NCI-H1092 treated with DMSO at 0.1 percent for 48 hours (cell line): Measurements from ENCODE around the gene NPIPB6.
"Not testable (repeated sequence)": the region's sequence is repeated elsewhere in the genome, so short reads cannot be mapped to it uniquely, and the experiment has no call there.

ENCODE experiments used
- DNase-seq: peaks from one replicate; lab custom pipeline; 2025; lab: John Stamatoyannopoulos, UW

The NPIPB6 gene

GRCh38 chr16:28363408-28363807 lies at the start of gene NPIPB6:
Gene NPIPB6, minus strand, starts transcription at chr16:28363508. Its CDS starts 686 bp downstream, at chr16:28362822.
- DNase-seq = not testable (repeated sequence)

DNA sequence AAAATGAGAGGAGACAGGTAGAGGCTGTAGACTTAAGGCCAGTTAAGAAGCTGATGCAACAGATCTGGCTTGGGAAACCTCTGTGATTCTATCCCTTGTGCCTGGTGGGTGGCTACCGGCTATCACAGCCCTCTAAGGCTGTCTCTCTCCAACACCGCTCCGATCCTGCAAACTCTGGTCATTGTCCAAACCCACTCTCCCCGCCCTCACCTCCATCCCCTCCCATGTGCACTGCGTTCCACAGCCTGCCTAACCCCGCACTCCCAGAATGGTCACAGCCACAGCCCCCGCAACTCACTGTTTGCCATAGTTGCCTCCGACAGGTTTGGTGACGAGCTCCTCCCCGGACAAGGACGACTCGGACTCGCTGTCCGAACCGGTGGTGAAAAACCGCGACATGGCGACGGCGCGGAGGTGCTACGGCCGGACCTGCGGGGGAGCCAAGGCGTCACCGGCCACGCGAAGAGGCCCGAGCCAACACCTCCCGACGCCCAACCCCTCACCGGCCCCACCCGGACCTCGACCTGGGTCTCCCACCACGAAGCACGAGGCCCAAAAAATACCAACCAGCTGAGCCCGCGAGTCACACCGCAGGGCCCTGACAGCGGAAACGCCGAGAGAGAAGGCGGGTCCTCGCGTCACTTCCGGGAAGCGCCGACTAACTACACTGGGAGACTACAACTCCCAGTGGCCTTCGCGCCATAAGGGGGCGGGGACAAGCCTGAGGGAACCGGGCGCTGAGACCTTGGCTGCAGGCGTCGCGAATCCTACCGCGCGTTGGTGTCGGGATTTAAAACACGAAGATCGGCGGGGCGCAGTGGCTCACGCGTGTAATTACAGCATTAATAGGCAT lies 40.1 kb upstream of the NPIPB6 start, which contains the start of gene EIF3CL:
Gene EIF3CL, minus strand, starts transcription at position 622 of the 853 bp plus-strand sequence. Its CDS starts 223 bp downstream, at position 399.
- not testable (repeated sequence) for DNase-seq

- DNase-seq = not testable (repeated sequence)
Observed at GRCh38 chr16:28392054-28392453, 28.7 kb upstream of the NPIPB6 start.

- not testable (repeated sequence) for DNase-seq
Observed at GRCh38 chr16:28382177-28382867, 19.0 kb upstream of the NPIPB6 start.

GRCh38 chr16:28377822-28378221 lies 14.5 kb upstream of the NPIPB6 start:
- DNase-seq = not testable (repeated sequence)

GRCh38 chr16:28377108-28377625 lies 13.9 kb upstream of the NPIPB6 start:
- not testable (repeated sequence) for DNase-seq

- not testable (repeated sequence) for DNase-seq
Observed at GRCh38 chr16:28375115-28375514, 11.8 kb upstream of the NPIPB6 start.

GRCh38 chr16:28374281-28374680 lies 11.0 kb upstream of the NPIPB6 start:
- not testable (repeated sequence) for DNase-seq

- DNase-seq = not testable (repeated sequence)
Observed at GRCh38 chr16:28367926-28368325, 4.6 kb upstream of the NPIPB6 start.

DNA sequence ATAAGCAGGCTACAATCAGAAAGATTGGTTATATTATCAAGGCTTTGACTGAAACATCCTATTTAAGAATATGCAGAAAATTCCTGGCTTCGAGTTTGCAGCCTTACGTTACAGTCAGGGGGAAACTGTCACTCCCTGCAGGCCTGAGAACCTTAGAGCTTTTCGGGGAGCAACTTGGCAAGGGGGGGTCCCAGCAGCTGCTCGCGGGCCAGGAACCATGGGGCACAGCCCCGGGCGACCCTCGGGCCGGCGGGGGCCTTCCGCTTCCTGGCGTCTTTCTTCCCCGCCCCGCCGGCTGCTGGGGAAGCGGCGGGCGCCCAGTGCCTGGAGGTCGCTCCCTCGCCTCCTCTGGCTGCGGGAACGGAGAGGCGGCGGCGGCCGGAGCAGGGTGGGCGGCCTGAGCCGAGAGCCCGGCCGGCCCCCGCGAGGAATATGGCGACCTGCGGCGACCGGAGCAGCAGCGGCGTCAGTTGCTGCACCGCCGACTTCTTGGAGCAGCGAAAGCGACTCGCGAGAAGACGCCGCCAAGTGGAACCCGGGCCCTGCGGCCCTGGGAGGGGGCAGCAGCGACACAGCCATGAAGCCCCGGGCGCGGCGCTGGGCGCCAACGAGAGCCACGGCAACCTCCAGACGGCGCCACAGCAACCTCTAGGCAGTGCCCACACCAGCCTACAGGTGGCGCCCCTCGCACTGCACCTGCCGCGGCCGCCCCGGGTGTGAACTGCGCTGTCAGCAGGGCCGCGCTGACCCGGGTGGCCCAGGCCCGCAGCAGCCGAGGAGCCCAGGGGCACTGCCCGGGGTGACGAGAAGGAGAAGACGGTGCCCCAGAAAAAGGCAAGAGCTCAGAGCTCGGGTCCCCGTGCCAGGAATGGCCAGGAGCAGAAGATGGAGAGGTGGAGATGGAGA lies 1.2 kb upstream of the NPIPB6 start:
- not testable (repeated sequence) for DNase-seq

- DNase-seq = not testable (repeated sequence)
Observed at GRCh38 chr16:28362600-28362999, 708 bp downstream of the NPIPB6 start.

- not testable (repeated sequence) for DNase-seq
Observed at GRCh38 chr16:28338230-28338629, 25.1 kb downstream of the NPIPB6 start.

- not testable (repeated sequence) for DNase-seq
Observed at GRCh38 chr16:28336940-28337710, 26.2 kb downstream of the NPIPB6 start.

DNA sequence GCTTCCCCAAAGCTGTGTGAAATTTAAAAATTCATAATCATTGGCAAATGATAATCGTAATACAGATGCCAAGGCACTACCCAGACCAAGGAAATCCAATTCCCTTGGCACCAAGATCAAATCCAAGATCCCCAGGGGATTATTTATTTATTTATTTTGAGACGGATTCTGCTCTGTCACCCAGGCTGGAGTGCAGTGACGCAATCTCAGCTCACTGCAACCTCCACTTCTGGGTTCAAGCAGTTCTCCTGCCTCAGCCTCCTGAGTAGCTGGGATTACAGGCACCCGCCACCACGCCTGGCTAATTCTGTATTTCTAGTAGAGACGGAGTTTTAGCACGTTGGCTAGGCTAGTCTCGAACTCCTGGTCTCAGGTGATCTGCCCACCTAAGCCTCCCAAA lies 27.6 kb downstream of the NPIPB6 start:
- DNase-seq = not testable (repeated sequence)

DNA sequence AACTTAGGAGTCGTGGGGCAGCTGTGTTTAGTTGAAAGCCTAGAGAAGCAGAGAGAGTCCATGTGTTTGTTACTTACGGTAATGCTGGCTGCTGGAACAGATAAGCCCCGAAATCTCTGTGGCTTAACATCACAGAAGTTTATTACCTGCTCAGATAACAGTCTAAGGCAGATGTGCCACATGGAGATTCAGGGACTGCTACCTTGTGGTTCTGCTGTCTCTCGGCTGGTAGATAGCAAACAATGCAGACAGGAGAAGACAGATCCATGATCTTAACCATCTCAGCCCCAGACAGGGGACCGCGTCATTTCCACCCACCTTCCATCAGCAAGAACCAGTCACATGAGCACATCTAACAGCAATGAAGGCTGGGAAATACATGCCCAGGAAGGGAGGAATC lies 30.7 kb downstream of the NPIPB6 start:
- DNase-seq = not testable (repeated sequence)

GRCh38 chr16:28330981-28331380 lies 32.3 kb downstream of the NPIPB6 start:
- DNase-seq = not testable (repeated sequence)

- DNase-seq = not testable (repeated sequence)
Observed at GRCh38 chr16:28330232-28330631, 33.1 kb downstream of the NPIPB6 start.

DNA sequence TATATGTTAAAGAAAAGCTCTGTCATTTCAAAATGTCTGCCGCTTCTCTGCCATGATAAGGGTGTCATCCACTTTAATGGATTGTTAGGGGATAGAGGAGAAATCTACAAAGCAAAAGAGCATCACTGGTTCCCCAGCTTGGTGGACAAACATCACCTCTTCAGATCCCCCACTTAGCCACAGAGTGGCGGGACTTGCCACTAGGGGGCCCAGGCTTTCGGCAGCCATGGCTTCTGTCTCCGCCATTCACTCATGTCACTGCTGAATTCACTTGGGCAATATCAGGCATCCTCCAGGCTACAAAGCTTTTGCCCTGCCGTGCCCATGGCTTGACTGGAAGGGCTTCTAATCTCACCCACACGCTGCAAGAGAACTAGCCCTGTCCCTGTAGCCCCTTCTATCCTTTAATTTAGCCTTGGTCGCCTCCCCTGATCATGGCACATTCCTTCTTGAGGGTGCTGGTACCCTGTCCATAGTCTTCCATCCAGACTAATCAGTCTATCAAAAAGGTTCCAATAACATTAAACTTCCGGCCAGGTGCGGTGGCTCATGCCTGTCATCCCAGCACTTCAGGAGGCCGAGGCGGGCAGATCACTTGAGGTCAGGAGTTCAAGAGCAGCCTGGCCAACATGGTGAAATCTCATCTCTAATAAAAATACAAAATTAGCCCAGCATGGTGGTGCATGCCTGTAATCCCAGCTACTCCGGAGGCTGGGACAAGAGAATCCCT lies 36.3 kb downstream of the NPIPB6 start:
- peak; percentile 32 for DNase-seq

GRCh38 chr16:28324887-28325279 lies 38.4 kb downstream of the NPIPB6 start:
- DNase-seq = no peak
